GM18502 (cell line): ENCODE results near the gene OMA1.
"Not testable (repeated sequence)": the region's sequence is repeated elsewhere in the genome, so short reads cannot be mapped to it uniquely, and the experiment has no call there.

ENCODE experiments used
- ATAC-seq: cut with Tn5 transposase; IDR thresholded peaks from one replicate; pipeline ENCODE4 v1.9.1; 2021; ENCODE audit warnings: mild to moderate bottlenecking; ENCODE audit not compliant: unreplicated experiment, poor library complexity

OMA1 gene

GRCh38 chr1:58546520-58547308, at the start of gene OMA1:
OMA1 (minus strand) TSS chr1:58546726; CDS start chr1:58539294, 7,432 bp downstream.
- ATAC-seq: peak; percentile 96

DNA sequence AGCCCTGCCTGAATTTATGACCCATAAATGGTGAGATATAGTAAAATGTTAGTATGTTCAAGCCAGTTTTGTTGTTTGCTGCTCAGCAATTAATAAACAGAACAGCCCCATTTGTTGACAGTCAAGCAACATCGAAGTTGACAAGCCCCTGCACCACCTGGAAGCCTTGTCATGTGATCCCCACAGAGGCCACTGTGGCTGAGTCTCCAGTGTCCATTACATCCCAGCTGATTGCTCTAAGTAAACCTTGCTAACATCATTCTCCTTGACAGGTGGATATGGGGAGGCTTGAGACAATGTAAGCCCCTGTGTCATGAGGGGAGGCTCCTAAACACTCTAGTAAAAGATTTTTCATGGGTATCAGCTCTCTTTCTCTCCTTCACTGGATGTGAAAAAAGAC, 48.0 kb upstream of the OMA1 start:
- ATAC-seq: no peak

- ATAC-seq: no peak
Measured at GRCh38 chr1:58592522-58593134, 46.1 kb upstream of the OMA1 start.

DNA sequence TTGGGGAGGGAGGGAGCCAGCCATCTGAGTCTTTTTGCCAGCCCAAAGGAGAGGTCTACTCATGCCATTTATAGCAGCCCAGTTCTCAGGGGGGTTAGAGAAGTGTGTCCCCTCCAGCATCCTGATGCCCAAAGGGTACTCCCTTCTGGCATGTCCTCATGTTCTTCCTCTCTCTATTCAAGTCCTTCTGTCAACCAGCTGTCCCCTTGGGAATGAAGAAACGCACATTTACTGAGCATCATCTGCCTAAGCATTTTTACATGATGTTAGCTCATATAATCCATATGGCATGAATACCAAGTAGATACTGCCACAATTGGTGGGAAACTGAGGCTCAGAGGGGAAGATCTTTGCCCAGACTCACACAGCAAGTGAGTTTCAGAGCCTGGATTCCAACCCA, 45.3 kb upstream of the OMA1 start:
- ATAC-seq: no peak

- no peak for ATAC-seq
Measured at GRCh38 chr1:58590019-58590418, 43.5 kb upstream of the OMA1 start.

GRCh38 chr1:58588396-58588795, 41.9 kb upstream of the OMA1 start:
- no peak for ATAC-seq

- ATAC-seq: no peak
Measured at GRCh38 chr1:58587667-58588066, 41.1 kb upstream of the OMA1 start.

GRCh38 chr1:58586271-58586670, 39.7 kb upstream of the OMA1 start:
- no peak for ATAC-seq

DNA sequence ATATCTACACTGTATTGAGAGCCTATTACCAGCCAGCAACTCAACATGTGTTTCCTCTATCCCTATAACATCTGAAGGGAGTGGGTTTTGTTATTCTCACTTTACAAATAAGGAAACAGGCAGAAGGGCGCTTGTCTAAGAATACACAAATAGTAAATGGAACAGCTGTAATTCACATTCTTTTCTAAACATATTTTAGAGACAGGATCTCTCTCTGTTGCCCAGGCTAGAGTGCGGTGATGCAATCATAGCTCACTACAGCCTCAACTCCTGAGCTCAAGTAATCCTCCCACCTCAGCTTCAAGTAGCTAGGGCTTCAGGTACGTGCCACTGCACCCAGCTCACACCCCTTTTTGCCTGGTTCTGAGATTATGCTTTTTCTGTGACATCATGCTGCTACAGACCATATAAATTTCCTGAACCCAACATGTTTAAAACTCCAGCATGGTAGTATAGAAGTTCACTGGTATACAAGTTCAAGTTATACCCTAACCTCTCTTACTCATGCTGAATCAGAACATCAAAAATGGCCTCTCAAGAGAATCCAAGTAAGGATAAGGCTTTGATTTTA, 39.1 kb upstream of the OMA1 start:
- no peak for ATAC-seq

GRCh38 chr1:58585166-58585565, 38.6 kb upstream of the OMA1 start:
- no peak for ATAC-seq

- peak; percentile 68 for ATAC-seq
Measured at GRCh38 chr1:58584082-58584895, 37.8 kb upstream of the OMA1 start.

DNA sequence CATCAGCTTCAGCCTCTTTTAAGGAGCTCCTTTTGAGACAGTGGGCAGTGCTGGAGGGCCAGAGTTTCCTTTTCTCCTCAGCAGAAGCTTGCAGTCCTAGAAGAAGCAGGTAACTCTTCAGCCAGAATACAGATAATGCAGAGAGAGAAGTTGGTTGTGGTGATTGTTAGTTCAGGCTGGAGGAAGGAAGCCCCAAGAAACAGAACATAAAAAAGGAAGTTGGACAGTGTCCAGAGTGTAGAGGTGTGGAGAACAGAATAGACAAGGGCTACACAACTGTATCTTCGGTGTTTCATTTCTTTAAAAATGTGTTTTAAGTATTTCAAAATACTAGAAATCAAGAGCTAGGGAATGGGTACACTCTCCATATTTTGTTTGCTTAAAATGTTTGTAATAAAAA, 37.0 kb upstream of the OMA1 start:
- peak; percentile 44 for ATAC-seq

- not testable (repeated sequence) for ATAC-seq
Measured at GRCh38 chr1:58582143-58582542, 35.6 kb upstream of the OMA1 start.

DNA sequence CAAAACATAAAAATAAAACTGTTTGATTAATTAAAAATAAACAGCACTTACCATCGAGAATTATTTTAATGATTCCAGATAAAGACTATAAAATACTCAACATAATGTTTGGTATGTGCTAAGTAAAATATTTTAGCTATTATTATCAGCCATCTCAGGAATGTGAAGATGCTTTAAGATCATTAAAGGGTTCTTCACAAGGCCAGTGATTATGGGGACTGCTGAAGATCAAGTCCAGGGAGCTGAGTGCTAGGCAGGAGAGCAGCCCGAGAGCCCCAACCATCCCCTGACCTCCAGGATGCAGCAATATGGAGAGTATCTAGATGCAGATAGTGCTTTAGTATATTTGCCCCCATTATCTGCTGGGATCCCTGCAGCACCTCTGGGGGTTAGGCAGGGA, 35.1 kb upstream of the OMA1 start:
- no peak for ATAC-seq

DNA sequence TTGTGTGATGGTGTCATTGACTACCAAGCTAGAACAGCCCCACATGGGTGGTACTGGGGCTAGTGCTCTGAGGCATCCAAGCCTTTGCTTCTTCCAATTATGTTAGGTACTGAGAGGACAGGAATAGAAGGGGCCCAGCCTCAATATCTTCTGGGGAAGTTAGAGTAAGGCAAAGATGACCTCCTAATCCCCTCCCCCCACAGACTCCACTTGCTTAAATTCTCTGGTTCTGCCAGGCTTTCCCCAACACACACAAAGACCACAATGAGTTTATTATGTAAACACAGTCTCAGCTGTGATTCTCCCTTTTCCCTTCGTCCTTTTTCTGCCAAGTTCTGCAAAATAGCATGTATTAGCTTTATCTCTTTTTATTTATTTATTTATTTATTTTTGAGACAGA, 33.7 kb upstream of the OMA1 start:
- no peak for ATAC-seq

- no peak for ATAC-seq
Measured at GRCh38 chr1:58577654-58578030, 31.1 kb upstream of the OMA1 start.

- no peak for ATAC-seq
Measured at GRCh38 chr1:58576727-58577653, 30.5 kb upstream of the OMA1 start, which contains the start of gene TACSTD2. TACSTD2 (minus strand) TSS chr1:58577252; CDS start chr1:58577156, 96 bp downstream.

DNA sequence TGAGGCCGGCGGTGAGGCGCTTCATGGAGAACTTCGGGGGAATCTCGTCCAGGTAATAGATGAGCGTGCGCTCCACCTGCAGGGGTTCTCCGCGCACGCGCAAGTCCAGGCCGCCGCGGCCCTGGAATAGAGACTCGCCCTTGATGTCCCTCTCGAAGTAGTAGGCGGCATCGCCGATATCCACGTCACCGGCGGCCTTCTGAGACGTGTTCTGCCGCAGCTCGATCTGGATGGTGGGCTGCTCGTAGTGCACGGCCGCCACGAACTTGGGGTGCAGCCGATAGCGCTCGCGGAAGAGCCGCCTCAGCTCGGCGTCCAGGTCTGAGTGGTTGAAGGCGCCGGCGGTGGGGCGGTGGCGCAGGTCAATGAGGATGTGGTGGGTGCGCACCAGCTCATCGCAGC, 29.8 kb upstream of the OMA1 start:
- ATAC-seq: no peak

- ATAC-seq: no peak
Measured at GRCh38 chr1:58575551-58576324, 29.2 kb upstream of the OMA1 start.
